ENCODE measurements around the gene NNAT.

NNAT gene

DNA sequence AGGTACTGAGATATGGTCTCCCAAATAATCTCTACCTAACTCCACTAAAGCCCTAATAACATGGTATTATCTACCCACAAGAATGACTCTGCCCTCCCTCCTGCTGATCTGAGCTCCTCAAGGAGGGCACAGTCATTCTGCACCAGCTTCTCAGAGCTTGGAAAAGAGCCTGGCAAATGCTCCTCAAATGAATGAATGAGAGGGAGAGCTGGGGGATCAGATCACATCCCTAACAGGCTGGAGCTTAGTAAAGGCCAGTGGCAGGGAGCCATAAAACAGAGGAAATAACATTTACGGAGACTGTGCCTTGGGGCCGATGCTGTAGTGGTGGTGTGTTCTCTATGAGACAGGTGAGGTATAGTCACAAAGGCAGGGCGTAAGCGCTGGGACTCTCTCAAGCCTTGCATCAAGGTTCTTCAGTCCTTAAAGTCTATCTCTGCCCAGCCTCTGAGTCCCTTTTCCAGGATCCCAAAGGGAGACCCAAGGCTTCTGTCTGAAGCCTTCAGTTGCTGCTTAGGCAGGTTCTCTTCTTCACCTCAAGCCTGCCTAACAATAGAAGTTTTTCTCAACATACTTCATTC is 7.2 kb upstream of the NNAT start:
- H3K9me3 ChIP-seq (ENCODE audit: severe bottlenecking) = no peaks in the 10 kb centered on the region
- no peak overlapping the region for H3K27ac ChIP-seq (ENCODE audit: poor library complexity, severe bottlenecking)
- no peak for ATAC-seq (ENCODE audit: low read depth)
- no peak overlapping the region for H3K4me3 ChIP-seq (ENCODE audit: severe bottlenecking)
- peak; percentile 50 for DNase-seq (ENCODE audit: low spot score)
- TF ChIP-seq, protein P1, sequence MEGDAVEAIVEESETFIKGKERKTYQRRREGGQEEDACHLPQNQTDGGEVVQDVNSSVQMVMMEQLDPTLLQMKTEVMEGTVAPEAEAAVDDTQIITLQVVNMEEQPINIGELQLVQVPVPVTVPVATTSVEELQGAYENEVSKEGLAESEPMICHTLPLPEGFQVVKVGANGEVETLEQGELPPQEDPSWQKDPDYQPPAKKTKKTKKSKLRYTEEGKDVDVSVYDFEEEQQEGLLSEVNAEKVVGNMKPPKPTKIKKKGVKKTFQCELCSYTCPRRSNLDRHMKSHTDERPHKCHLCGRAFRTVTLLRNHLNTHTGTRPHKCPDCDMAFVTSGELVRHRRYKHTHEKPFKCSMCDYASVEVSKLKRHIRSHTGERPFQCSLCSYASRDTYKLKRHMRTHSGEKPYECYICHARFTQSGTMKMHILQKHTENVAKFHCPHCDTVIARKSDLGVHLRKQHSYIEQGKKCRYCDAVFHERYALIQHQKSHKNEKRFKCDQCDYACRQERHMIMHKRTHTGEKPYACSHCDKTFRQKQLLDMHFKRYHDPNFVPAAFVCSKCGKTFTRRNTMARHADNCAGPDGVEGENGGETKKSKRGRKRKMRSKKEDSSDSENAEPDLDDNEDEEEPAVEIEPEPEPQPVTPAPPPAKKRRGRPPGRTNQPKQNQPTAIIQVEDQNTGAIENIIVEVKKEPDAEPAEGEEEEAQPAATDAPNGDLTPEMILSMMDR (IDR thresholded peaks at IDR 0.05; ENCODE audit: poor library complexity, severe bottlenecking) = no peak
- no peaks in the 10 kb centered on the region for H3K4me1 ChIP-seq (ENCODE audit: insufficient read depth, poor library complexity, severe bottlenecking)
- peaks cover 97% of the 10 kb centered on the region for H3K36me3 ChIP-seq (ENCODE audit: low read depth)
- no peaks in the 10 kb centered on the region for H3K27me3 ChIP-seq (ENCODE audit: insufficient read depth, poor library complexity, severe bottlenecking)

DNA sequence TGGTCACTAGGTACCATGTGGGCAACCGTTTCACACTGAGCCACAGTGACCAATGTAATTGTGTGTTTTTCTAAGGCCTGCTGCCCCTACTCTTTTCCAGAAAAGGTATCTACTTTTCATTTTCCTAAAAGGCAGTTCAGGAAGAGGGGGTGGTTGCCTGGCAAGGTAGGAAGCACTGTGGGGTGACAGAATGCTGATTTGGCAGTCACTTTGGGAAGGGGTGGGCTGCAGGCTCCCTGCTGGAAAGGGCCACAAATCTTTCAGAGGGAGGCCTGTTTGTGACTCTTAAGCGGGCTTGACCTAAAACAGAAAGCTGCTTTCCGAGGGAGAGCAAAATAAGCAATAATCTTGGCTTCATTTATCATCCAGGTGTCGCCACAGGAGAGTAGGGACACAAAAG is 5.2 kb upstream of the NNAT start:
- DNase-seq (ENCODE audit: low spot score) (peak; percentile 39), ATAC-seq (ENCODE audit: low read depth) (no peak)
- no peaks in the 10 kb centered on the region for H3K9me3 ChIP-seq (ENCODE audit: severe bottlenecking)
- no peak overlapping the region for H3K4me3 ChIP-seq (ENCODE audit: severe bottlenecking)
- no peak overlapping the region for H3K27ac ChIP-seq (ENCODE audit: poor library complexity, severe bottlenecking)
- H3K36me3 ChIP-seq (ENCODE audit: low read depth) = peaks cover 97% of the 10 kb centered on the region
- H3K4me1 ChIP-seq (ENCODE audit: insufficient read depth, poor library complexity, severe bottlenecking) = no peaks in the 10 kb centered on the region
- H3K27me3 ChIP-seq (ENCODE audit: insufficient read depth, poor library complexity, severe bottlenecking) = no peaks in the 10 kb centered on the region
- TF ChIP-seq, protein P1 (IDR thresholded peaks at IDR 0.05; ENCODE audit: poor library complexity, severe bottlenecking) = no peak

DNA sequence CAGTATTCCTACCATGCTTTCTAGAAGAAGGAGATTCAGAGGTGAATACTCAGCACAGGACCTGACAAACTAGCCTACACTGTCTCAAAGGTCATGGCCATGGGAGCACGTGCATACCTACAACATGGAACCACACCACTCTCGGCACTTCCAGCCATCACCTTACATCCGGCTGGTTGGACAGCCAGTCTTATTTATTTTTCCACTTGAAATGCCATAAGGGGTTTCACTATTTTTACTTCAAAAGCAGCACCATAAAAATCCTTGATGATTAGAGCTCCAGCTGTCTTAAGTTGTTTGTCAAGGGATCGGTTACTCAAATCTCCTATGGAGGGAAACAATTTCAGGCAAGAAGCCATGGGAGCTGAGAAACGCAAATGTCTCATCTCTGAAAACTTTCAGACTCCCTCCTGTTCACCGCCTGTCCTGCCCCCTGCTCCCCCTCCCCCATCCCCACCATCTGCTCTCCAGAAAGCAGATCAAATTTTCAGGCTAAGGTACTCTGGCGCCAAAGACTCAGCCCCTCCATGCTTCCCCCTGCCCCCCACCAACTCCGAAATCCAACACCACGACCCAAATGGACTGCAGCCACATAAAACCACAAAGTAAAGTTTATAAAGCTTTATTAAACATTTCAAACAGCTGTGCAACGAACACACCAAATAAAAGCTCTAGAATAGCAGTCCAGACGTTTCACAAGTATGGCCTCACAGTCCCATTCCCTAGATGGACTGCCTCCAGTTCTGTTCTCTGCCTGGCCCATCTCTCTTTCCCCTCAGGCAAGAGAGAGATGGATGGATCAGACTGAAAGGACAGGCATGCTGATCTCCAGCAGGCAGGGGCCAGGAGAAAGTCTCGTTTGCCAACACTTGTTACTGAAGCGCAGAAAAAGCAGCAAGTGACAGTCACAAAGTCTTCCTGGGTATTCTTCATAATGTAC is 4.0 kb upstream of the NNAT start:
- H3K27ac ChIP-seq (ENCODE audit: poor library complexity, severe bottlenecking) = no peak overlapping the region
- DNase-seq (ENCODE audit: low spot score) = peak; percentile 61
- no peaks in the 10 kb centered on the region for H3K9me3 ChIP-seq (ENCODE audit: severe bottlenecking)
- no peak overlapping the region for H3K4me3 ChIP-seq (ENCODE audit: severe bottlenecking)
- ATAC-seq (ENCODE audit: low read depth) = no peak
- no peaks in the 10 kb centered on the region for H3K27me3 ChIP-seq (ENCODE audit: insufficient read depth, poor library complexity, severe bottlenecking)
- H3K4me1 ChIP-seq (ENCODE audit: insufficient read depth, poor library complexity, severe bottlenecking) = peaks cover 3% of the 10 kb centered on the region
- peaks cover 95% of the 10 kb centered on the region for H3K36me3 ChIP-seq (ENCODE audit: low read depth)
- TF ChIP-seq, protein P1 (IDR thresholded peaks at IDR 0.05; ENCODE audit: poor library complexity, severe bottlenecking) = no peak

DNA sequence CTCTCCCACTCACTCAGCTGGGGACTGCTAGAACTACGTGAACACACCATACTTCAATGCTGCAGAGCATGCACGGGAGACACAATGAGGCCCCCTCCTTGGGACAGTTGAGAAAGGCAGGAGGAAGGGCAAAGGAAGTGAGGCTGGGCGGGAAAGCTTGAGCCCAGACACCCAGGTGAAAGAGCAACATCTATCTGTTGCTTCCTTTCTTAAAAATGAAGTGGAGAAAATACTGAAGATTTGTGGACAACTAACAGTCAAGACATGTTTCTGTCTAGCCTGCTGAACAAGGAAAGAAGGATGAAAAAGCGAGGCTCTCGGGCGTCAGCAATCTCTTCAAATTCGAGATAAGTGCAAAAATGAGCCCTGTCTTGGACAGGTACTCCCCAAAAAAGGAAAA is 3.0 kb upstream of the NNAT start:
- Histone ChIP-seq H3K4me1 (ENCODE audit: insufficient read depth, poor library complexity, severe bottlenecking) (peaks cover 11% of the 10 kb centered on the region), H3K27me3 (ENCODE audit: insufficient read depth, poor library complexity, severe bottlenecking) (no peaks in the 10 kb centered on the region), H3K4me3 (ENCODE audit: severe bottlenecking) (no peak overlapping the region), H3K27ac (ENCODE audit: poor library complexity, severe bottlenecking) (no peak overlapping the region), H3K36me3 (ENCODE audit: low read depth) (peaks cover 92% of the 10 kb centered on the region), H3K9me3 (ENCODE audit: severe bottlenecking) (no peaks in the 10 kb centered on the region)
- ATAC-seq (ENCODE audit: low read depth) (no peak), DNase-seq (ENCODE audit: low spot score) (peak; percentile 50)
- TF ChIP-seq, protein P1 (IDR thresholded peaks at IDR 0.05; ENCODE audit: poor library complexity, severe bottlenecking) = no peak

Measured in RWPE2 (cell line).